DND-41 (cell line): ENCODE measurements around the gene SMAP2.

Source experiments
- ATAC-seq: fragments of 200-7000 bp; cut with Tn5 transposase; 3 replicates; pipeline ENCODE4 v1.9.1; 2021; ENCODE audit warnings: low read depth; ENCODE audit not compliant: insufficient read depth
- DNase-seq: peaks from one replicate; pipeline ENCODE4 v3.0.0-alpha.2; 2020
- H2AFZ ChIP-seq: 2 replicates; pipeline ENCODE4 v1.6.0; 2012; ENCODE audit warnings: low read depth, low read length
- H3K27ac ChIP-seq: 2 replicates; pipeline ENCODE4 v1.5.1; 2012; ENCODE audit warnings: low read length, inconsistent platforms
- H3K27me3 ChIP-seq: fragments of 200-600 bp; sonication (generic); 2 replicates; pipeline ENCODE4 v1.6.0; 2012; ENCODE audit warnings: low read length, mild to moderate bottlenecking, inconsistent platforms; ENCODE audit not compliant: insufficient read depth, poor library complexity
- H3K36me3 ChIP-seq: 2 replicates; pipeline ENCODE4 v1.5.1; 2012; ENCODE audit warnings: low read length, inconsistent platforms; ENCODE audit not compliant: insufficient read depth
- H3K4me1 ChIP-seq: 2 replicates; pipeline ENCODE4 v1.5.1; 2012; ENCODE audit warnings: mild to moderate bottlenecking, low read length; ENCODE audit not compliant: insufficient read depth
- H3K4me2 ChIP-seq: 2 replicates; pipeline ENCODE4 v1.6.0; 2012; ENCODE audit warnings: mild to moderate bottlenecking, moderate library complexity, low read length, inconsistent platforms; ENCODE audit not compliant: insufficient read depth
- H3K4me3 ChIP-seq, 2 experiments: fragments of 200-600 bp in 1 of 2; shearing (Covaris generic) in 1 of 2; 2 replicates each; pipeline ENCODE4 v1.5.1; 2012 to 2016; ENCODE audit warnings: inconsistent platforms in 2 of 2, low read length in 2 of 2, mild to moderate bottlenecking in 2 of 2, low read depth in 1 of 2, moderate library complexity in 1 of 2
- H3K79me2 ChIP-seq: 2 replicates; pipeline ENCODE4 v1.6.0; 2012; ENCODE audit warnings: low read length, inconsistent platforms; ENCODE audit not compliant: insufficient read depth
- H3K9ac ChIP-seq: 2 replicates; pipeline ENCODE4 v1.6.0; 2012; ENCODE audit warnings: low read depth, mild to moderate bottlenecking, inconsistent platforms, low read length, moderate library complexity
- H3K9me3 ChIP-seq: 2 replicates; pipeline ENCODE4 v1.5.1; 2012; ENCODE audit warnings: low read length, moderate library complexity, mild to moderate bottlenecking, inconsistent platforms; ENCODE audit not compliant: insufficient read depth, severe bottlenecking
- H4K20me1 ChIP-seq: 2 replicates; pipeline ENCODE4 v1.6.0; 2012; ENCODE audit warnings: low read length; ENCODE audit not compliant: insufficient read depth
- CTCF ChIP-seq: IDR thresholded peaks from 2 replicates; pipeline ENCODE4 v1.5.1; 2012; ENCODE audit warnings: borderline replicate concordance, low read length, moderate library complexity, mild to moderate bottlenecking; ENCODE audit not compliant: poor library complexity, severe bottlenecking; ENCODE audit errors: extremely low read depth
- EZH2 ChIP-seq: IDR thresholded peaks from 3 replicates; pipeline ENCODE4 v1.6.1; 2012; ENCODE audit warnings: borderline replicate concordance, low read depth, mild to moderate bottlenecking, moderate library complexity, low read length, inconsistent platforms; ENCODE audit not compliant: severe bottlenecking

Gene SMAP2

DNA sequence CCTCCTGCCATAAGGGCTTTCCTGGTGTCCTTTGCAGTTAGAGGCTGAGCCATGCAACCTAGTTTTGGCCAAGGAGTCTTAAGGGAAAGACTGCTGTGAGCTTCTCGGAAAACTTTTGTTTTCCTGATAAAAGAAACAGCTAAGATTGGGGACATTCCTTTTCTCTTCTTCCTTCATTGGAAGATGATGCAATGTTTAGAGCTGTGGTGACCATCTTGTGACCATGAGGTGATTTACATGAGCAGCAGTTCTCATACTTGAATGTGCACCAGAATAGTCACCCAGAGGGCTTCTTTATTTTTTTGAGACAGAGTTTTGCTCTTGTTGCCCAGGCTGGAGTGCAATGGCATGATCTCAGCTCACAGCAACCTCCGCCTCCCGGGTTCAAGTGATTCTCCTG lies 20.4 kb upstream of the SMAP2 start:
- no peak overlapping the region for H3K9ac ChIP-seq
- H3K4me2 ChIP-seq = no peak overlapping the region
- H2AFZ ChIP-seq = no peak overlapping the region
- H3K9me3 ChIP-seq = peaks cover 6% of the 10 kb centered on the region
- no peaks in the 10 kb centered on the region for H4K20me1 ChIP-seq
- DNase-seq = no peak
- no peak for ATAC-seq
- H3K27ac ChIP-seq = no peak overlapping the region
- H3K4me3 ChIP-seq = no peak overlapping the region
- H3K79me2 ChIP-seq = no peaks in the 10 kb centered on the region
- H3K27me3 ChIP-seq = peaks cover 9% of the 10 kb centered on the region
- no peaks in the 10 kb centered on the region for H3K36me3 ChIP-seq
- TF ChIP-seq EZH2 = no peak
- TF ChIP-seq CTCF = no peak
- no peaks in the 10 kb centered on the region for H3K4me1 ChIP-seq

DNA sequence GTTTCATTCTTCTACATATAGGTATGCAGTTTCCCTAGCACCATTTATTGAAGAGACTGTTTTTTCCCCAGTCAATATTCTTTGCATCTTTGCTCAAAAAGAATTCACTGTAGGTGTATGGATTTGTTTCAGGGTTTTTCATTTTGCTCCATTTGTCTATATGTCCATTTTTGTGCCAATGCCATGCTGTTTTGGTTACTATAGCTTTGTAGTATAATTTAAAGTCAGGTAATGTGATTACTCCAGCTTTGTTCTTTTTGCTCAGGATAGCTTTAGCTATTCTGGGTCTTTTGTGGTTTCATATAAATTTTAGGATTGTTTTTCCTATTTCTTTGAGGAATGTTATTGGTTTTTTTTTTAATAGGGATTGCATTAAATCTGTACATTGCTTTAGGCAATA lies 15.9 kb upstream of the SMAP2 start:
- TF ChIP-seq CTCF (no peak), EZH2 (no peak)
- Histone ChIP-seq H4K20me1 (no peaks in the 10 kb centered on the region), H3K4me1 (no peaks in the 10 kb centered on the region), H3K4me3 (no peak overlapping the region), H3K9ac (no peak overlapping the region), H3K27me3 (peaks cover 9% of the 10 kb centered on the region), H3K9me3 (peaks cover 10% of the 10 kb centered on the region), H3K4me2 (no peak overlapping the region), H2AFZ (no peak overlapping the region), H3K79me2 (no peaks in the 10 kb centered on the region), H3K36me3 (no peaks in the 10 kb centered on the region), H3K27ac (no peak overlapping the region)
- DNase-seq (no peak), ATAC-seq (no peak)

DNA sequence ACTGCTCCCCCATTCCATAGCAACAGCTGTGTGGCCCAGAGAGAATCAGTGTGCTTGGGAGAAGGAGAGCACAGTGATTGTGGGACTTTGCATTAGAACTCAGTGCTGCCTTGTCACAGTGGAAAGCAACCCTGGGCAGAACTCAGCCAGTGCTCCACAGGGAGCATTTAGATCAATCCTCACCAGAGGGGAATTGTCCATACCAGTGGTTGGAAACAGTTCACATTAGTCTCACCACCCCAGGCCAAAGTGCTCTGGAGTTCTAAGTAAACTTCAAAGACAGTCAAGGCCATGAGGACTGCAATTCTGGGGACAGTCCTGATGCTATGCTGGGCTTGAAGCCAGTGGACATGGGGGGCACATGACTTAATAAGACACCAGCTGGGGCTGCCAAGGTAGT lies 12.9 kb upstream of the SMAP2 start:
- Histone ChIP-seq H3K9ac (no peak overlapping the region), H3K4me2 (no peak overlapping the region), H3K27ac (no peak overlapping the region), H3K4me3 (no peak overlapping the region), H3K4me1 (no peaks in the 10 kb centered on the region), H3K27me3 (peaks cover 4% of the 10 kb centered on the region), H4K20me1 (no peaks in the 10 kb centered on the region), H2AFZ (no peak overlapping the region), H3K9me3 (peaks cover 10% of the 10 kb centered on the region), H3K36me3 (no peaks in the 10 kb centered on the region), H3K79me2 (no peaks in the 10 kb centered on the region)
- no peak for ATAC-seq
- no peak for TF ChIP-seq CTCF
- no peak for TF ChIP-seq EZH2
- no peak for DNase-seq

DNA sequence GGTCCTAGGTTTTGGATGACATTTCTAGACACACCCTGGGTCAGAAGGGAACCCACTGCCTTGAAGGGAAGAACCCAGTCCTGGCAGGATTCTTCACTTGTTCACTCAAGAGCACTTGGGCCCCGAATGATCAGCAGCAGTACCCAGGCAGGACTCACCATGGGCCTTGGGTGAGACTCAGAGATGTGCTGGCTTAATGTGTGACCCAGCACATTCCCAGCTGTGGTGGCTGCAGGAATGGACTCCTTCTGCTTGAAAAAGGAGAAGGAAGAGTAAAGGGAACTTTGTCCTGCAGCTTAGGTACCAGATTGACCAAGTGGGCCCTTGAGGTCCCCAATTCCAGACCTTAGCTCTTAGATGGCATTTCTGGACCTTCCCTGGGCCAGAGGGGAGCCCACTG lies 12.3 kb upstream of the SMAP2 start:
- no peak for ATAC-seq
- Histone ChIP-seq H3K27ac (no peak overlapping the region), H3K4me1 (no peaks in the 10 kb centered on the region), H3K9me3 (peaks cover 10% of the 10 kb centered on the region), H3K9ac (no peak overlapping the region), H3K4me2 (no peak overlapping the region), H3K36me3 (no peaks in the 10 kb centered on the region), H3K4me3 (no peak overlapping the region), H3K79me2 (no peaks in the 10 kb centered on the region), H3K27me3 (peaks cover 4% of the 10 kb centered on the region), H4K20me1 (no peaks in the 10 kb centered on the region), H2AFZ (no peak overlapping the region)
- TF ChIP-seq EZH2 = no peak
- no peak for TF ChIP-seq CTCF
- DNase-seq = no peak
